Esophagus muscularis mucosa (tissue), 4 donors: ENCODE measurements around the gene ZNF428. TPM values are rescaled to one million over a fixed set of nuclear protein-coding genes. Genes with fewer than 3 reads are reported as not detected.

Experiments
- DNase-seq: peaks from one replicate; pipeline ENCODE4 v3.0.0-alpha.2; 2017; ENCODE audit errors: extremely low spot score
- H3K27ac ChIP-seq, 4 donors: fragments of 200-600 bp; sonication (generic); replicated peaks in 1 of 4; 1 replicate in 3 of 4; 2 replicates in 1 of 4; pipeline ENCODE4 v1.5.1; 2016 to 2019; ENCODE audit warnings: mild to moderate bottlenecking in 1 of 4
- H3K27me3 ChIP-seq, 4 donors: fragments of 200-600 bp; sonication (generic); one replicate each; pipeline versions ENCODE4 v1.5.1 to v1.6.0; 2016 to 2019
- H3K36me3 ChIP-seq, 4 donors: fragments of 200-600 bp; sonication (generic); one replicate each; pipeline ENCODE4 v1.5.1; 2016 to 2019
- H3K4me1 ChIP-seq, 4 donors: fragments of 200-600 bp; sonication (generic); one replicate each; pipeline ENCODE4 v1.5.1; 2016 to 2019
- H3K4me3 ChIP-seq, 4 donors: fragments of 200-600 bp; sonication (generic); 1 replicate in 2 of 4; 2 replicates in 2 of 4; pipeline ENCODE4 v1.5.1; 2016 to 2019; ENCODE audit warnings: mild to moderate bottlenecking in 4 of 4, moderate library complexity in 1 of 4
- H3K9me3 ChIP-seq, 4 donors: fragments of 200-600 bp; sonication (generic); 1 replicate in 3 of 4; 2 replicates in 1 of 4; pipeline ENCODE4 v1.5.1; 2016 to 2019
- CTCF ChIP-seq, 3 experiments: fragments of 200-600 bp in 2 of 3; fragments of 450-650 bp in 1 of 3; sonication (generic) in 2 of 3; IDR thresholded peaks; one replicate each; pipeline ENCODE4 v1.5.1; 2017 to 2019; ENCODE audit warnings: antibody characterized with exemption in 3 of 3, mild to moderate bottlenecking in 2 of 3, moderate library complexity in 1 of 3
- EP300 ChIP-seq: sonication (generic); formaldehyde crosslinking; IDR thresholded peaks from one replicate; pipeline ENCODE4 v1.6.1; 2017; ENCODE audit warnings: antibody characterized with exemption
- POLR2A ChIP-seq: fragments of 450-650 bp; IDR thresholded peaks from one replicate; pipeline ENCODE4 v1.6.1; 2017; ENCODE audit warnings: antibody characterized with exemption, moderate library complexity, mild to moderate bottlenecking, low read depth
- POLR2AphosphoS5 ChIP-seq, 2 donors: sonication (generic); formaldehyde crosslinking; IDR thresholded peaks; one replicate each; pipeline ENCODE4 v1.6.1; 2017; ENCODE audit warnings: antibody characterized with exemption in 2 of 2
- WGBS: methylation state at CpG from one replicate; pipeline ENCODE4 v1.1.5; 2018; 5-methylcytosine and 5-hydroxymethylcytosine counted together
- intact Hi-C: fragments of 100-400 bp; cut with DNase I; formaldehyde crosslinking; loops from one replicate; pipeline ENCODE4 v1.15.1; 2023
- total RNA-seq, 4 donors: library from RNA; depleted of rRNA; stranded (reverse); fragments of >200 nt; gene quantifications; one replicate each; pipeline versions ENCODE4 v1.1.0 to v1.2.1, GENCODE V29; 2016

Gene ZNF428
- total RNA-seq, 4 donors from 2014 or later, result 33.2 to 61.3 (median 47.8) TPM

GRCh38 chr19:43595605-43595998, 23.8 kb downstream of the ZNF428 start:
- Histone ChIP-seq H3K27ac (peak overlapping the region; percentile 88 to 98 (median 94)), H3K9me3 (no peaks in the 10 kb centered on the region), H3K27me3 (no peaks in the 10 kb centered on the region), H3K4me3 (peak overlapping the region; percentile 58 to 71 (median 70)), H3K4me1 (peaks cover 33 to 59% (median 50%) of the 10 kb centered on the region in 4 donors), H3K36me3 (peaks cover 24 to 66% (median 54%) of the 10 kb centered on the region in 4 donors)
- intact Hi-C loops, result loop anchor here (2.0 to 5.0 kb wide), 2 partner anchors 19 to 58 kb away; no protein-coding TSS in a partner anchor
- 2% methylated on average over 16 of the region's 18 CpGs for WGBS
- DNase-seq, result no peak
- TF ChIP-seq POLR2AphosphoS5 (IDR thresholded peaks at IDR 0.05), result no peak
- no peak for TF ChIP-seq POLR2A
- no peak for TF ChIP-seq CTCF (IDR thresholded peaks at IDR 0.05)
- no peak for TF ChIP-seq EP300

GRCh38 chr19:43594710-43595604, 24.5 kb downstream of the ZNF428 start:
- Histone ChIP-seq H3K36me3 (peaks cover 25 to 66% (median 54%) of the 10 kb centered on the region in 4 donors), H3K27ac (peak overlapping the region; percentile 88 to 98 (median 94)), H3K4me1 (peaks cover 33 to 59% (median 50%) of the 10 kb centered on the region in 4 donors), H3K4me3 (peak overlapping the region; percentile 58 to 71 (median 70)), H3K9me3 (no peaks in the 10 kb centered on the region), H3K27me3 (no peaks in the 10 kb centered on the region)
- WGBS, result 3% methylated on average over 34 of the region's 64 CpGs
- intact Hi-C loops, result loop anchor here (2.0 to 5.0 kb wide), 2 partner anchors 18 to 58 kb away; no protein-coding TSS in a partner anchor
- TF ChIP-seq CTCF (IDR thresholded peaks at IDR 0.05), result peak; percentile 49 to 64 (median 50)
- TF ChIP-seq POLR2AphosphoS5 (IDR thresholded peaks at IDR 0.05), result no peak
- no peak for DNase-seq

- peaks cover 33 to 59% (median 49%) of the 10 kb centered on the region in 4 donors for H3K4me1 ChIP-seq
- H3K9me3 ChIP-seq, result no peaks in the 10 kb centered on the region
- peak overlapping the region; percentile 58 to 71 (median 70) for H3K4me3 ChIP-seq
- TF ChIP-seq POLR2A (no peak), POLR2AphosphoS5 (IDR thresholded peaks at IDR 0.05) (no peak), CTCF (IDR thresholded peaks at IDR 0.05) (no peak), EP300 (no peak)
- DNase-seq, result no peak
- H3K36me3 ChIP-seq, result peaks cover 27 to 66% (median 53%) of the 10 kb centered on the region in 4 donors
- no peaks in the 10 kb centered on the region for H3K27me3 ChIP-seq
- peak overlapping the region; percentile 88 to 98 (median 94) for H3K27ac ChIP-seq
- 86% methylated on average over 10 of the region's 10 CpGs for WGBS
- intact Hi-C loops, result loop anchor here (2.0 kb wide), 1 partner anchor 17 kb away; no protein-coding TSS in a partner anchor
Measured at GRCh38 chr19:43594081-43594697, 25.2 kb downstream of the ZNF428 start.

- TF ChIP-seq POLR2AphosphoS5 (IDR thresholded peaks at IDR 0.05), result no peak
- no peak for TF ChIP-seq CTCF (IDR thresholded peaks at IDR 0.05)
- no peak for TF ChIP-seq EP300
- TF ChIP-seq POLR2A, result no peak
- 97% methylated on average over 30 of the region's 37 CpGs for WGBS
- intact Hi-C loops, result no loop called here
- no peak overlapping the region for H3K27ac ChIP-seq
- peaks cover 32 to 53% (median 44%) of the 10 kb centered on the region in 4 donors for H3K4me1 ChIP-seq
- H3K36me3 ChIP-seq, result peaks cover 27 to 65% (median 48%) of the 10 kb centered on the region in 4 donors
- H3K9me3 ChIP-seq, result no peaks in the 10 kb centered on the region
- no peaks in the 10 kb centered on the region for H3K27me3 ChIP-seq
- DNase-seq, result no peak
- H3K4me3 ChIP-seq, result no peak overlapping the region
Measured at GRCh38 chr19:43592800-43593350, 26.6 kb downstream of the ZNF428 start.
